ENCODE measurements around the gene CEP295NL.

CEP295NL gene

GRCh38 chr17:78939615-78940014 lies 36.6 kb upstream of the CEP295NL start:
- TF ChIP-seq CTCF (IDR thresholded peaks at IDR 0.05; ENCODE audit: control insufficient read depth, insufficient read depth, low read depth, low read length, missing control alignments) = no peak

GRCh38 chr17:78937561-78937960 lies 34.6 kb upstream of the CEP295NL start:
- TF ChIP-seq CTCF (IDR thresholded peaks at IDR 0.05; ENCODE audit: control insufficient read depth, insufficient read depth, low read depth, low read length, missing control alignments) = no peak
- no peak overlapping the region for H3K4me3 ChIP-seq (ENCODE audit: control insufficient read depth, low read depth, low read length)
- DNase-seq (ENCODE audit: low read depth) = no peak

More at GRCh38 chr17:78939615-78940014, 36.6 kb upstream of the CEP295NL start:
- no peak overlapping the region for H3K4me3 ChIP-seq (ENCODE audit: control insufficient read depth, low read depth, low read length)
- DNase-seq (ENCODE audit: low read depth) = no peak

GRCh38 chr17:78935419-78936323 lies 32.7 kb upstream of the CEP295NL start:
- DNase-seq (ENCODE audit: low read depth) = peak; percentile 90

GRCh38 chr17:78934681-78935418 lies 31.8 kb upstream of the CEP295NL start:
- DNase-seq (ENCODE audit: low read depth) = no peak
- H3K4me3 ChIP-seq (ENCODE audit: control insufficient read depth, low read depth, low read length) = no peak overlapping the region
- no peak for TF ChIP-seq CTCF (IDR thresholded peaks at IDR 0.05; ENCODE audit: control insufficient read depth, insufficient read depth, low read depth, low read length, missing control alignments)

More at GRCh38 chr17:78935419-78936323, 32.7 kb upstream of the CEP295NL start:
- no peak for TF ChIP-seq CTCF (IDR thresholded peaks at IDR 0.05; ENCODE audit: control insufficient read depth, insufficient read depth, low read depth, low read length, missing control alignments)
- no peak overlapping the region; the same call in 1 of the 2 replicates for H3K4me3 ChIP-seq (ENCODE audit: control insufficient read depth, low read depth, low read length)

GRCh38 chr17:78933959-78934568 lies 31.1 kb upstream of the CEP295NL start:
- peak; percentile 94 for DNase-seq (ENCODE audit: low read depth)
- peak overlapping the region; percentile 13 for H3K4me3 ChIP-seq (ENCODE audit: control insufficient read depth, low read depth, low read length)
- TF ChIP-seq CTCF (IDR thresholded peaks at IDR 0.05; ENCODE audit: control insufficient read depth, insufficient read depth, low read depth, low read length, missing control alignments) = no peak

Data from AG09309 (cell line).